ENCODE data around the gene EIF2S3B. TPM values are rescaled to one million over a fixed set of nuclear protein-coding genes. Genes with fewer than 3 reads are reported as not detected.

Gene EIF2S3B
- total RNA-seq, 1 experiment from 2014 or later: 0.53 TPM

Other genes starting within 250 kb of the EIF2S3B start
- gene KLRD1, start 198.0 kb upstream of the EIF2S3B start, total RNA-seq (2014; rRNA removed; shearing (Covaris generic)): 0.08 TPM in 1 of 2 replicates, not detected in the other
- gene KLRK1, start 115.8 kb upstream of the EIF2S3B start, total RNA-seq (2014; rRNA removed; shearing (Covaris generic)): not detected in 2 replicates
- gene KLRC4, start 96.1 kb upstream of the EIF2S3B start, total RNA-seq (2014; rRNA removed; shearing (Covaris generic)): not detected in 2 replicates
- gene KLRC3, start 85.3 kb upstream of the EIF2S3B start, total RNA-seq (2014; rRNA removed; shearing (Covaris generic)): not detected in 2 replicates
- not detected in 2 replicates for gene KLRC2, start 69.9 kb upstream of the EIF2S3B start, total RNA-seq (2014; rRNA removed; shearing (Covaris generic))
- not detected in 2 replicates for gene KLRC1, start 52.5 kb upstream of the EIF2S3B start, total RNA-seq (2014; rRNA removed; shearing (Covaris generic))
- 51.6 and 97.2 TPM in 2 replicates for gene MAGOHB, start 107.7 kb downstream of the EIF2S3B start, total RNA-seq (2014; rRNA removed; shearing (Covaris generic))
- 5.9 and 6.3 TPM in 2 replicates for gene STYK1, start 168.2 kb downstream of the EIF2S3B start, total RNA-seq (2014; rRNA removed; shearing (Covaris generic))
- gene YBX3, start 217.4 kb downstream of the EIF2S3B start, total RNA-seq (2014; rRNA removed; shearing (Covaris generic)): 95.2 and 104 TPM in 2 replicates

Data from SJSA1 (cell line).